Measurements from ENCODE around the gene OSMR.
"Not testable (repeated sequence)": the region's sequence is repeated elsewhere in the genome, so short reads cannot be mapped to it uniquely, and the experiment has no call there.

OSMR gene

GRCh38 chr5:38831909-38832308 lies 13.9 kb upstream of the OSMR start:
- no peak for DNase-seq

- no peak for DNase-seq
Observed at GRCh38 chr5:38832810-38833209, 13.0 kb upstream of the OSMR start.

DNA sequence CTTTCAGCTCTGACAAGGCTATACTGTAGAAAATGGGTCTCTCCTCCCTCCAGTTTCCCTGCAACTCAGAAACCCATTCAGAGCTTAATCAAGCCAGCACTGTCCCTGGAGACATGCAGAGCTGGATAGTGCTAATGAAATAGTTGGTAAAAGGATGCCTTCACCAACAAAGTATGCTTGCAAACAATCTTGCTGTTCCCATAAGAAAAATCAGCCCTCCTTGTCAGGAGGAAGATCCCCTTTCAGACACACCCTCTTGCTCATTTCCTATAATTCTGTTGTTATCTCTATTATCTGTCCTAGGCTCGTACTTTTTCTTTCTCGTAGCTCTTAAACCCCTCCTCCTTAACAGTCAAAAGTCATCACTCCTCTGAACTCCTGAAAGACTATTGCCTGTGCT lies 9.9 kb upstream of the OSMR start:
- DNase-seq: no peak

- no peak for DNase-seq
Observed at GRCh38 chr5:38837416-38837815, 8.4 kb upstream of the OSMR start.

- no peak for DNase-seq
Observed at GRCh38 chr5:38837932-38838331, 7.9 kb upstream of the OSMR start.

- no peak for DNase-seq
Observed at GRCh38 chr5:38843665-38844064, 2.1 kb upstream of the OSMR start.

DNA sequence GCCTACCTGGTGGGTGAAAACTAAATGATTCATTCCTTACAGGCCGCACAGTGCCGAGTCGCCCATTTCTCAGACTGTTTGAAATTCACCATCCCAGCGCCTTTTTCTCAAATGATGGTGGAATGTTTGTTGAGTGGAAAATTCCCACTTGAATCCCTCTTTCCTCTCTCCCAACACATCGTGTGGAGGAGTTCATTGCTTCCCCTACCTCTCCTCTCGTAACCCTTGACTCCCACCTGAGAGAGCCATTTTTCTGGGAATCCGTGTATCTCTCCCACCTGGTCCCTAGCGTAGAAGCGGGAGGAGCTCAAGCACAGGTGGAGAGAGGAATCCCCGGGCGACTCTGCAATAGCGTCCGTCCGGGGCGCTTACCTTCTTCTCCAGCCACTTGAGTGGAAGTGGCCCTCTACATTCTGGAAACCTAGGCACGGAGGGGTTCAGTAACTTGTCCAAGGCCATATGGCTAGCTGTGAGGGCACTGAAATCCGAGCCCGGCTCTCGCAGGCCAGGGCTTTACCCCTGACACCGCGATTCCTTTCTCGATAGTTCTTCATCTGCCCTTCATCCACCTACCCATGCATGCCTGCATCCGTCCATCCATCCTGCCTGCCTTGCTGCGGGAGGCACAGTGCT lies 683 bp downstream of the OSMR start:
- DNase-seq: no peak

DNA sequence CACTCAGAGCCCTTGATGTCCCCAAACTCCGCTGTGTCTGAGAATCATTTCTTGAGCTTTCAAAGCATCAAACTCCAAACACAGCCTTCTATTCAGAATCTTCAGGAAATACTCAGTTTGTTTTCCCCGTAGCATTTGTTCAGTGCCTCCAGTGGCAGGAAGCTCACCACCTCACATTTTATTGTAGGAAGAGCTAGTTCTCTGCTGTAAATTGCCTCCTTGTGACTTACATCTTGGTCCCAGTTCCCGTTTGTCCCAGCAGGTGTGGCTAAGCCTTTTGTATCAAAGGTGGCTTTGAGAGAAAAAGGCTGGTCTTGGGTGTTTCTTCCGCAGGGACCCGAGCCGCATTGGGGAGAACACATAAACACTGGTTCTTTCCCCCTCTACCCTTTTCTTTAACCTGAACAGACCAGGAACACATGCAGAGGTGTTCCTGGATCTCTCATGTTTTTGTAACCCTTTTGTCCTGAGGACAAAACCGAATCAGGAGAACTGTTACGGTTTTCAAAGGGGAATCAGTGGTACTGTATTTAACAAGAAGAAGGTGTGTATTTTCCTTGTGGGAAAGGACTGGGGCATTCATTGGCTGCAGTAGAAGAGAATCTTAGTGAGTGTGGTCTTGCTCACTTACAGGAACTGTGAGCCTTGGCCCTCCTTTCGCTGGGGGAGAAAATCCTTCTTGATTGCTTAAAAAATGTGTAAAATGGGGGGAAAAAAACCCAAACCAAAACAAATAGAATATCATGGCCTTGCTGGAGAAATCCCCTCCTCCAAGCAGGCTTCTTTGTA lies 1.9 kb downstream of the OSMR start:
- DNase-seq: no peak

DNA sequence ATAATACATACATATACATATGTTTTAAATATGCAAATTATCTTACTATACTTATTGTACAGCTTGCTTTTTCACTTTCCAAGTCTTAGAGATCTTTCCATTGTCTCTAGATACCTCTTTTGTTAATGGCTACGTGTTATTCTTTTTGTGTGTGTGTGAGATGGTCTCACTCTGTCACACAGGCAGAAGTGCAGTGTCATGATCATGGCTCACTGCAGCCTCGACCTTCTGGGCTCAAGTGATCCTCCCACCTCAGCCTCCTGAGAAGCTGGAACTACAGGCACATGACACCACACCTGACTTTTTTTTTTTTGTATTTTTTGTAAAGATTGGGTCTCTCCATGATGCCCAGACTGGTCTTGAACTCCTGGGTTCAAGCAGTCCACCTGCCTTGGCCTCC lies 2.8 kb downstream of the OSMR start:
- no peak for DNase-seq

- DNase-seq: not testable (repeated sequence)
Observed at GRCh38 chr5:38851640-38852039, 5.8 kb downstream of the OSMR start.

- no peak for DNase-seq
Observed at GRCh38 chr5:38853753-38854470, 8.1 kb downstream of the OSMR start.

DNA sequence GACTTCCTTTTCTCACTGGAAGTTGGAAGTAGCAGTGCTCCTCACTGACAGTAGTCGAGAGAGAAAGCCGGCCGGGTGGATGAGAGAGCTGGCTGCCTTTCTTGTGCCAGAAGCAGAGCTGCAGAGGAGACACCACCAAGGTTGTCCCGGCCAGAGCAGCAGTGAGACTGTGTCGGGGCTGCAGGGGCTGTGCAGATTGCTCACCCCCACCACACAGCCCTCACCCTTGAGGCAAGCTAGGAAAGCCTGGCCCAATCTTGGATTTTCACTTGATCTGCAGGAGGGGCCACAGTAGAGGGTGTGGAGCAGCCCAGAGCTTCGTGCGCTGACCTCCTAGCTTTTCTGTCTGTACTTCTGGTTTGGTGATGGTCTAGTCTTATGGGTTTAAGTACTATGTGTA lies 9.1 kb downstream of the OSMR start:
- no peak for DNase-seq

- DNase-seq: no peak
Observed at GRCh38 chr5:38856660-38857059, 10.8 kb downstream of the OSMR start.

- no peak for DNase-seq
Observed at GRCh38 chr5:38858839-38859238, 13.0 kb downstream of the OSMR start.

DNA sequence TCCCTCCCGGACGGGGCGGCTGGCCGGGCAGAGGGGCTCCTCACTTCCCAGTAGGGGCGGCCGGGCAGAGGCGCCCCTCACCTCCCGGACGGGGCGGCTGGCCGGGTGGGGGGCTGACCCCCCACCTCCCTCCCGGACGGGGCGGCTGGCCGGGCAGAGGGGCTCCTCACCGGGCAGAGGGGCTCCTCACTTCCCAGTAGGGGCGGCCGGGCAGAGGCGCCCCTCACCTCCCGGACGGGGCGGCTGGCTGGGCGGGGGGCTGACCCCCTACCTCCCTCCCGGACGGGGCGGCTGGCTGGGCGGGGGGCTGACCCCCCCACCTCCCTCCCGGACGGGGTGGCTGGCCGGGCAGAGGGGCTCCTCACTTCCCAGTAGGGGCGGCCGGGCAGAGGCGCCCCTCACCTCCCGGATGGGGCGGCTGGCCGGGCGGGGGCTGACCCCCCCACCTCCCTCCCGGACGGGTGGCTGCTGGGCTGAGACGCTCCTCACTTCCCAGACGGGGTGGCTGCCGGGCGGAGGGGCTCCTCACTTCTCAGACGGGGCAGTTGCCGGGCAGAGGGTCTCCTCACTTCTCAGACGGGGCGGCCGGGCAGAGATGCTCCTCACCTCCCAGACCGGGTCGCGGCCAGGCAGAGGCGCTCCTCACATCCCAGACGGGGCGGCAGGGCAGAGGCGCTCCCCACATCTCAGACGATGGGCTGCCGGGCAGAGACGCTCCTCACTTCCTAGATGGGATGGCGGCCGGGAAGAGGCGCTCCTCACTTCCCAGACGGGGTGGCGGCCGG lies 16.4 kb downstream of the OSMR start:
- DNase-seq: not testable (repeated sequence)

DNA sequence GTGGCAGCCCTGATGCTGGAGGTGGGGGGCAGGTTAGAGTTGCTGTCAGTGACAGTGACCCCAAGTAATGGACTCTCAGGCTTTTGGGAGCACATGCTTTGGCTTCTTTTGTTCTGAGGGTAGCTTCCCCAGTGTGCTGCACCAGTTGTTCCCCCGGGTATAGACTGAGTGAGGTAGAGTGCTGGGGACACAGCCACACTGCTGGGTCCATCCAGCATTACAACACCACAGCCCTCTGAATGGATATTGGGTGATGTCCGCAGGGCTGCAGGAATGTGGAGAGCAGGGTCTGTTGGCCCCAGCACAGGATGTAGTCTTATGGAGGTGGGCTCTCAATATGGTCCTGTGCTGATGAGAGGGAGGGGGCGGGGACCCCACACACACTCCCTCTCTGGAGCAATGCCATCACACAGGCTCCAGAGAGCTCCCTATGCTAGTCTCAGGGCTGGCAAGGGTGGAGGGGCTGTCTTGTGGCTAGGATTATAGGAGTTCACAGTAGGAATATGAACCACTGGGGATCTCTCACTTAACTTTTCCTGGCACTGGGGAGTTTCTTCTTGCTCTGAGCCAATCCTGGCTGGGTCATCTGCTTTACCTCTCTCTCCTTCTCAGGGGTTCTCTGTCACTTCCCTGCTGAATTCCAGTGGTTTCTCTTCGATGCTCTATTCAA lies 20.7 kb downstream of the OSMR start:
- no peak for DNase-seq

DNA sequence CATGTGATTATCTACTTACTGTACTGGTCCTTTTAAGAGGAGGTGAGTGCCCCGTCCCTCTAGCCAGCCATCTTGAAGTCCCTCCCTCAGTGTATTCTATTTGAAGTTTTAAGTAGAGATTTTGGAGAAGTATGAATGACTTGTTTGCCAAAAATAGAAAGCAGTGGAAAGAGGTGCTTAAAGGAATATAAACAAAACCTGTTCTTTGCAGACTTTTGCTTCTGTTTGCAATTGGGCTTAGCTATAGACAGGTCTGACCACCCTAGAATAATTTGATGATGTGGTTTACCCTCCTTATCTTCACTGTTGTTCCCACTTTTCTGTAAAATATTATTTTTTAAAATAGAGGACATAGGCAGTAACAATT lies 21.2 kb downstream of the OSMR start:
- DNase-seq: no peak

GRCh38 chr5:38867416-38867815 lies 21.6 kb downstream of the OSMR start:
- no peak for DNase-seq

DNA sequence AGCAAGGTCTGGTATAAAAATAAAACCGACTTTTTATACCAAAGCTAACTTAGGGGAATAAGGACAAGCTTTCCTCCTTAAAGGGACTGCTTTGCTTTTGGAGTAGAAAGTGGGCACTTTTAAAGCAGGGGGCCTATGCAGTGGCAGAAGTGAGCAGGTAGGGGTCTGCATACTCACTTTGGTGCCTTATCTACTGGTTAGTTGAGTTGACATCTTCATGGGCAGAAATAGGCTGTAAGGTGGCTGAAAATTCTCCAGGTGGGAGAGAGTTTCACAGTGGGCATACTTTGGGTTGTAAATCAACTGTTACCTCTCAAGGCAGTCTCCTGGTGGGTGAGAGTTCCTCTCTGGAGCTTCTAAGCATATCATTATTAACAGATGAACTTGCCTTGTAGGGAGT lies 24.8 kb downstream of the OSMR start:
- no peak for DNase-seq

DNA sequence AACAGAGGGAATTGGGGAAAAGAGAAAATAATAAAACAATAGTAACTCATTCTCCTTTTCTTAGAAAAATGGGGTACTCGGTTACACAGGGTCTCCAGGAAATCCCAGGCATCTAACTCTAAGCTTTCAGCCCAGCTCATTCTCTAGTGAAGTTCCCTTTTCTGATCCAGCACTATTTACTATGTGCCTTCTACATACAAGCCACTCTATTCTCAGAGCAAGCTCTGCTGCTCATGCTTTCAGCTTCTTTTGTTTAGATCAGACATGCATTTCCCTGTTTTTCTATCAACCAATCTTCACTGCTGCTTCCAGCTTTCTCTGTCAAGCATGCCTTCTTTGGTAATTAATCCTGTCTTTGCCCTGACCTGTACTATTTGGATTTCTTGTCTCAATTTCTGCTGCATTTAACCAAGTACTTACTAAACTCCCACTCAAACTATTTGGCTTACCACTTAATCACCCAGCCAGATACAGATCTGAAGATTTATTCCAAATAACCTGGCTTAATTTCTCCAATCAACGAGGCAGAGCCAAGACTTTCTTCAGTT lies 25.3 kb downstream of the OSMR start:
- DNase-seq: no peak

- DNase-seq: no peak
Observed at GRCh38 chr5:38871790-38872551, 26.2 kb downstream of the OSMR start.

GRCh38 chr5:38872826-38873225 lies 27.0 kb downstream of the OSMR start:
- DNase-seq: no peak

Measured in activated CD4-positive, alpha-beta T cell treated with anti-CD3 and anti-CD28 coated beads, Interleukin-2, amount 50 U/mL, for 1 hour (primary cell).